GM18517 (cell line): ENCODE results near the gene POLR1A.

ENCODE experiments used
- ATAC-seq: cut with Tn5 transposase; IDR thresholded peaks from one replicate; pipeline ENCODE4 v1.9.1; 2021; ENCODE audit warnings: mild to moderate bottlenecking, moderate library complexity; ENCODE audit not compliant: unreplicated experiment

Gene POLR1A

DNA sequence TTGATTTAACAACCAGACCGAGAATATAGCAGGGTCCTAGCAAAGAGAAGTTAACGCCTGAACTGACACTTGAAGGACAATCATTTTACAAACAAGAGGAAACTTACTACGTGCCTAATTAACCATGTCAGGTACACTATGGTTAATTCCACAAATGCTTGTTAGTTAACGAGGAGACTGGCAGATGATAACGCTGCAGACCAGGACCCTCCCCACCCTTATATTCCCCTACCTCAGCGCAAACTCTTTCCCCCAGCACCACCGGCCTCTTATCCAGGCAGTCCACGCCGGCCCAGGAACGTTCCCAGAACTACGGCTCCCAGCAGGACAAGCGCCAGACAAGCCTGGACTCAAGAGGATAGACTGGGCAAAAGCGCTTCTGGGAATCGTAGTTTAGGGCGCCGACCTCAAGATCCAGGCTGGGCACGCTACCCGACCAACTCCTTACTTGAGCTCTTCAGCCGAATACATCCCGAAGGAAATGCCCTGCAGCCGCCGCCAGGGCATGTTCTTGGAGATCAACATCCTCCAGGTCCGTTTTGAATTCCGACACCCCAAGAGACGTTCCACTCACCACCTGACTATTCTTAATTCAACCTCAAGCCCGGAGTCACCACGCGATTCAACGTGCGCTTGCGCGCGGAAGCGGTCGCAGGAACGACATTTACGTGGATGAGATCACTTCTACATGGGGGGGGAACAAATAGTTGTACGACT is at the start of gene POLR1A:
Gene POLR1A, minus strand, starts transcription at position 635 of the 717 bp plus-strand sequence. Its CDS starts 110 bp downstream, at position 525.
- peak; percentile 68 for ATAC-seq

DNA sequence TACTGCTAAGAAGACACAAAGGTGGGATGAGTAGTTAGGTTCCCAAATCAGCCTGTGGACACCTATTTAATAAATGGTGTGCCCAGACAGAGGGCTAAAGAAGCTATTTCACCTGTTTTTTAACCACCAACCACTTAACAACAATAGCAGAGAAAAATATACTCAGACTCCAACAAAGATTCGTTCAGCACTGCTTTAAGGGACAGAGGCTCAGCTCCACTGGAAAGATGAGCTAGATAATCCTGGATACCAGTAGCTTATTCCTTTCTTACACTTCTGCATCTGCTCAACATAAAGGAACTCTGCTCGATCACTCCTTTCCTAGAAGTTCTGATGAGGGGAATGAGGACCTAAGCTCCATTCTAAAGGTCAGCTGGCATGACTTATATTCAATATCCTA is 44.8 kb upstream of the POLR1A start:
- ATAC-seq = no peak

DNA sequence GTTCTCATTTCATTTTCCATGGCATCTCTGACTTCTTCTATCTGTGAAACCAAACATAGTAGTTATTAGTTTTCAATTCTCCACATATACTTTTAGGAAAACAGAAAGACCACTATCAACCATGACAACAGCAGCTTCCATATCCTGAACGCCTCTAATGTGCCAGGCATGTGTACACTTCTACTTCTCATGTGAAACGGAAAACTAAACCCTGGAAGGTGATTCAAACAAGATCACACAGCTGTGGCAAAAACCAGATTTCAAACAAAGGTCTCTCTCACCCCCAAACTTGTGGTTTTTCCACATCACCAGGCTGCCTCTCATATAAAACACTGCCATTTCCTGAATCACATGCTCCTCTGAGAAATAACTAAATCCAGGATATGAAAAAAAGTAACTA is 42.1 kb upstream of the POLR1A start:
- ATAC-seq = no peak

DNA sequence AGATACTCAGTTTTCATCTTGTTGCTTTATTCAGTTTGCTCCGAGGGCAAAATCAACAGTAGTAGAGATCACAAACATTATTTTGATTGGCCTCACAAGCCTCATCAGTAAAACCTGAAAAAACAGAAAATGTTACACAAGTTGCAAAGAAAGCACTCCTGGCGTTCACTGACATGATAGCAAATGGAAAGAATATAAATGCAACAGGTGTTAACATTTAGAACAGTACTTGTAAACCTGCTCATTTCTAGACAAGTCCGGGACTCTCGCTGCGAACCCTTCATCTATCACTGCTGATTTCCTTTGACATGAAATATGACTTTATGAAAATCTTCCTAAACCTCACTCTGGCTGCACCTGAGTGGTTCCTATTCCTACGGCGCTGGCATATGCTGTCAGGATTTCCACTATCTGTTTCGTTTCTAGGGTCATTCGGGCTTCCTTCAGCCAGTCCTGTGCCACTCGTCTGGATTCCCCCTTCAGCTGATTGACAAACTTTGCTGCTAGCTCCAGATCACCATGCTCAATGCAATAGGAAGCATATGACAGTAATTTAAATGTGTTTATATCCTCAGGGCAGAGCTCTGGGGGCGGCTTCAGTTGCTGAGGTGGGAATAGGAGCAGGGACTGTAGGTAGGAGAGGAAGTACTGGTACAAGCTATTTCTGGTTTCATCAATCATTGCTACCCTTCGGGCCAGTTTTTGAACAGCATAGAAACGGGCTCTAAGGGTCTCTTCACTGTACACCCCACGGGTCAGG is 38.4 kb upstream of the POLR1A start:
- ATAC-seq = no peak

DNA sequence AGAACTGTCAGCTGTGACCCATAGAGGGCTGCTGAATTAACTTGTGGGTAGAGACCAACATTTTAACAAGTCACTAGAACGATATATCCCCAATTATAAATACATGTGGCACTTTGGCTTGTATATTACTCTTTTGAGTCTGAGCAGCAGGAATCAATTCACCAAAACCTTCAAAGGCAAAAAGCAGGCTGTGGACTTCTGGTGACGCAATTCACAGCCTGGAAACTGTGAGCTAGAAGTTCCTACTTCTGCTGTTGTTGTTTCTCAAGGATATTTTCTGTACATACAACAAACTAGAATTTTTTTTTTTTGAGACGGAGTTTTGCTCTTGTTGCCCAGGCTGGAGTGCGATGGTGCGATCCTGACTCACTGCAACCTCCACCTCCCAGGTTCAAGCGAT is 37.6 kb upstream of the POLR1A start:
- no peak for ATAC-seq

DNA sequence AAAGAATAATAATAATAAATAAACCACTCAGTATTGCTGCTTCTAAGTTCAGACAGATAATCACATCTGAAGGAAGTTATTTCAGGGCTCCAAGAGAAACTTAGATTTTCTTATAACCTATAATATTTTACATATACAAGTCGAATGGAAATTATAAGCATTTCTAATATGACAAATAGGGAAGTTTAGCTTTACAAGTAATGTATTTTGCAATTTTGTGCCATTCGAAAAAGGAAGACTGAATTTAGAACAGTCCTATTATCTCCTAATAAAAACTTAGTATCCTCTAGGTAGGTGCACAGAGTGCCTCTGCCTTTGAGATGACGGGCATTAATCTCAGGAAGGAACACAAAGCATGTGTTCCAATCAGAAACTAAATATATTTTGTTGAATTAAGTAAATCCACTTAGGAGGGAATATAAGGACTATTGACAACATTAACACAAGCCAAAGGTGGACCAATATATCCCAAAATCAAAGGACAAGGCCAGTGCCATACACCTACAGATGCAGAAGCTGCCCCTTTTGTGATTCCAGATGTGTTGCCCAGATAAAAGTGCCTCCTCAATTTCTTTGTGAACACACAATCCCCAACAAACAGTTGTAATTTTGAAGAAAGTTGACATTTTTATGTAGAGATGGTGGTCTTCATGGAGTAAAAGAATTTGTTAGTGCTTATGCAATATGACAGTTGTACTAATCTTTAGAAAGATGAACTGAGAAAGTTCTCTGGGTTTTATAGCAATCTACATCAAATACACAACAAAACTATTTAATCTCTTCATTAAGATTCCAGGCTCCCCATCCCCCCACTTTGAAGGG is 37.0 kb upstream of the POLR1A start:
- ATAC-seq = no peak

DNA sequence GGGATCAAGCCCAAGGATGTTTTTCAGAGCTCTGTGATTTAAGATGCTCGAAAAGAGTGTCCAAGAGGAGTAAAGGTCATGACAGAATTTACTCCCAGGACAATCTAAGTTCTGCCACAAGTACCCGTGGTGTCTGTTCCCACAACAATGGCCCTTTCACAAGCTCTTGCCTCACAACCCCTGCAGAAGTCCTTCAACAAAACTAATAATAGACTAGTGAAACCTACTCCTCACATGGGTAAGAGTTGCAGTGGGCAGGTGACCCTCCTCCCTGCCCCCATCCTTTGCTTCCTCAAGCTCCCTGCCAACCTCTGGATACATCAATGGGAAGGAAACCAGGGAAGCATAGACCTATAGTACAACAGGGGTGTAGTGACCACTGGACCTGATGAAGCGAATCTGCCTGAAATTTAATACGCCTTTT is 35.3 kb upstream of the POLR1A start:
- no peak for ATAC-seq

DNA sequence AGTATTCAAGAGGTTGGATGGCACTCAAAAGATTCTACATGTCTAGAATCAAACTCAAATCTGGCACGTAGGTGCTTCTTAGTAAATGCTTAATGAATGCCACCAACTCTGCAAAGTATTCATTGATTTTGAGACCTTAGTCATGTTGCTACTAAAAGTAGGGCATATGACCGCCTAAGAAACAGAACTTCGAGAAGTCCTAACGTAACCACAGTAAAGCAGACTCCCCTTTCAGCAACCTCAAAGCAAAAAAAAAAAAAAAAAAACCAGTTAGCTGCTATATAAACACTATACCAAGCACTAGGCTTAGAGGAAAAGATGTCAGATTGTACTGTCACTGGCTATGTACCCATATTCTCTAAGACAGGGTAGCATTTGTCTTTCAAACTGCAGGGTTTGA is 34.3 kb upstream of the POLR1A start:
- ATAC-seq = no peak

DNA sequence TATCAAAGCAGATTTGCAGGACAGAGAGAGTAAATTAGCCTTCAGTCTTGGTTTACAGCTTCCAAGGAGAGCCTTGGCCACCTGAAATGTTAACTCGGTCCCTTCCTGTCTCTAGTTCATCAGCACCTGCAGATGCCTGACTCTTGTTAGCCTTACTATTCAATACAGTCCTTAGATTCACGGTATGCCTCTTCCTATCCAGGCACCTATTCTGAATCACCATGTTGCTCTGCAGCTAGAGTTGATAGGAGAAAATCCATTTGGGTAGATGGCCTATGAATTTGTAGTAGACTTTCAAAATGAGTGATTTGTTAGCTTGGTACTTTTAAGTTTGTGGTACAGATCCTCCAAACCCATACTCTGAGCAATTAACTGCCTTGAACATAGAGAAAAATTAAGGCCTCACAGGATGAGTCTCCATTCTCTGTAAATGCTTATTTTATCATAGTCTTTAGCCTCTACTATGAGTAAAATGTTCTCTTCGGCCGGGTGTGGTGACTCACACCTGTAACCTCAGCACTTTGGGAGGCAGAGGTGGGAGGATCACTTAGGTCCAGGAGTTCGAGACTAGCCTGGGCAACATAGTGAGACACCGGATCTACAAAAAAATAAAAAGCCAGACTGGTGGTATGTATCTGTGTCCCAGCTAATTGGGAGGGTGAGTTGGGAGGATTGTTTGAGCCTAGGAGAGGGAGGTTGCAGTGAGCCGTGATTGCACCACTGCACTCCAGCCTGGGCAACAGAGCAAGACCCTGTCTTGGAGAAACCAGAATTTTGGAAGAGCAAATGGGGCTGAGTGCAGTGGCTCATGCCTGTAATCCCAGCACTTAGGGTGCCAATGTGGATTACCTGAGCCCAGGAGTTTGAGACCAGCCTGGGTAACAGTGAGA is 33.3 kb upstream of the POLR1A start:
- ATAC-seq = no peak

DNA sequence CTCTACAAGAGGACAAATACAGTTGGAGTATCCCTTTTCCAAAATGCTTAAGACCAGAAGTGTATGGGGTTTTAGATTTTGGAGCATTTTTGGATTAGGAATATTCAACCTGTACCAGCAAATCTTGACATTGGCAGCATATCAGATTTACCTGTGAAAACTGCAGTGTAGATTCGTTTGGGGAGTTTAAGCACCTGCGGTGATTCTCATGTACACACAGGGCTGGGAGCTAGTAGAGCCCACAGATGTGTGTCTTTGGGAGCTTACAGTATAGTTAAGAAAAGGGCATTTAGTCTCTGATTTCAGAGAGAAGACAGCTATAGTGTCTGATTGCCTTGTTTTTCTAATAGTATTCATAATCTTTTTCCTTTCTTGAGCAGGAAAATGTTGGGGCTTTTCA is 30.5 kb upstream of the POLR1A start:
- ATAC-seq = no peak

DNA sequence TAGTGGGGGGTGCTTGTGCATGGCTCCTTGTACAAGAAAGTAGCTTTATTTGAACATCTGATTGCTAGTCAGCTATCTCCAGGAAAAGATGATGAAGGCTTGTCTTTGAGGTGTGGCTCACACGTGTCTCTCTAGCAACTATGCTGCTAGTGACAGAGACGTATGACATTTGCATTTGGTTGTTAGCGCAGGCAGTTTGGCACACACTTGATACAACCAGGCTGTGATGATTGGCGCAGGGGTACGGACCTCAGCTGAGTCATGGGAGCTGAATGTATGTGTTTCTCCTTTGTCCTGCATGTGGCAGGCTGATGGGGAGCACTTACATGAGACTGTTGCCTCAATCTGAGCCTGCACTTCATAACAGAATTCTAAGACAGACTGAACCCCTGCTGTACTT is 30.0 kb upstream of the POLR1A start:
- ATAC-seq = no peak

DNA sequence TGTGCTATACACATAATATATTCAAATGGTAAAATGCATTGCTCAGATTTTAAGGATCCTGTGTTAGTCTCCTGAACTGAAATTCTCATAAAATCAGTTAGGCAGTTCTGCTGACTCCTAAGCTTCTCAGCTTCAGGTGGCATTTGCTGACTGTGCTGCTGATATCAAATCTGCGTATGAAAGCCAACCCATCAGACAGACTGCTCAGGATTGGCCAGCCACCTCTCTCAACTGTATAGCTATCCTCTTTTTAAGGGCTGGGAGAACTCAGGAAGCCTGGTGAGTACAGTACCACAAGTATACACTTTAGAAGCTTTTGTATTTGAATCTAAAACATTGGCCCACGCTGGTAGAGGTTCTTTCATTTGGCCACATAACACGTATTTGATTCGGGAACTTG is 29.0 kb upstream of the POLR1A start:
- ATAC-seq = no peak

DNA sequence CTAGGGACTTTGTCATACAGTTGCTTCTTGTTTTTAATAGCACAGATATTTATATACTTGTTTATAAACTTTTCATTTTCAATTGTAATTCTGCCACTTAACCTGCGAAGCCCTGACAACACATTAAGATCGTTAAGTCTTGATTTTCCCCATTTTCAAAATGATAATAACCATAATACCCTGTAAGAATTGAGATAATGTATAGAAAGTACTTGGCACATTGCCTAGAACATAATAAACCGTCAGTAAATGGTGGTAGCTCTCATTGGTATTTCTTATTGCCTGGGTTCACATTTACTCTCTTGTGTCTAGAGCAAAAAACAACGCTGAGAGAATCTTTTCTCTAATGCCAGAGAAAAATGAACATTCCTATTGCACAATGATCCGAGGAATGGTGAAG is 19.0 kb upstream of the POLR1A start:
- ATAC-seq = no peak

DNA sequence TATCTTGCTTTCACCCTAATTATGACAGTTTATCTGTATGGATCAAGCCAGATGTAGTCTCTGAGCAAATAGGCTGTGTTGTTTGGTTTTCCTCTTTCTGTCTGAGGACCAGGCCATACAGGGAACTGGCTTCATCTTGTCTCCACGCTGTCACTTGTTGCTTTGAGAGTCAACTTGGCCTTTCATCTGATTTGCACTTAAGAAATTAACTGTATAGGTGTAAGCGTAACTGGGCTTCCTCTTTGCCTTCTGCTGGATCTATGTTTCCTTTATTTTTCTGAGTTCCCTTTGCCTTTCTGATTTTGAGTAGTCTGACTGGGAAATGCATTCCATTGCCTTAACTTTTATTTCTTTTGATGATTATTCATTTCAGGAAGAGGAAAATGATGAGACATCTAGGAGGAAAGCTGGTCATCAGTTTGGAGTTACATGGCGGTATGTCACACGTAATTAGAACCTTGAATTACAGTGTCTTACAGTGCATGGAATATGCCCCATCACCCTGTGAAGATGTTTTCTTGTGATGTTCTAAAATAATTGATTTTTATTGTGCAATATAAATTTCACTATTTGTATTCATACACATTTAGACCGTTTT is 17.7 kb upstream of the POLR1A start:
- no peak for ATAC-seq

DNA sequence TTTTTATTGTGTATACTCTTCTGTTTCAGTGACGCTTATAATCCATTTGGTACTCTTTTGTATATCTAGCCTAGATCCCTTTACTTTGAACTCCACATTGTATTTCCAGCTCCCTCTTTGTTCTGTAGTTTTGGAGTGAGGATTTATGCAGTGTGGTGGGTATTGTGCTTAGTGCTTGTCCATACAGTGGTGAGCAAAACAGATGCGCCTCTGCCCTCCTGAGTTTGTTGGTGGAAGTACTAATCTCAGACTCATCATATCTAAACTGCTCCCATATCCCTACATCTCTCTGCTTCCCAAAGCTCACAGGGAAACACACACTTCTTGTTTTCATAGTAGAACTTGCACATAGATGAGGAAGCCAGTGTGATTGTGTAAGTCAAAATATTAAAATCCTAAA is 12.4 kb upstream of the POLR1A start:
- ATAC-seq = no peak

DNA sequence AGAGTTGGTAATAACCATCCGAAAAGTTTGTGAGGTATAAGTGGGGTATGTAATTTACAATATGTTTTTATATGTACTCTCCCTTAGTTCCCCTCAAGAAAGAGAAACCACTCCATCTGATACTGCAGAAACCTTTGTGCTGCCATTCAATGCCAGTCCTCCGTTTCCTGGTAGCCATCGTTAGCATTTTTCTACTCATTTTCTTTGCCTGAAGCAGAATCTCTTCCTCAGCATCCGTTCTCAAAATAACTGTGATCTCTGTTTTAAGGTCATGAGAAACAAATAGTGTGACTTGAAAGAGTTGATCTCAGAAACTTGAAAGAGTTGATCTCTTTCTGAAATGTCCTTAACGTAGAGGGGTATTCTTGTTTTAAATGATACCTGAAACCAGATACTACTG is 1.3 kb upstream of the POLR1A start:
- no peak for ATAC-seq

DNA sequence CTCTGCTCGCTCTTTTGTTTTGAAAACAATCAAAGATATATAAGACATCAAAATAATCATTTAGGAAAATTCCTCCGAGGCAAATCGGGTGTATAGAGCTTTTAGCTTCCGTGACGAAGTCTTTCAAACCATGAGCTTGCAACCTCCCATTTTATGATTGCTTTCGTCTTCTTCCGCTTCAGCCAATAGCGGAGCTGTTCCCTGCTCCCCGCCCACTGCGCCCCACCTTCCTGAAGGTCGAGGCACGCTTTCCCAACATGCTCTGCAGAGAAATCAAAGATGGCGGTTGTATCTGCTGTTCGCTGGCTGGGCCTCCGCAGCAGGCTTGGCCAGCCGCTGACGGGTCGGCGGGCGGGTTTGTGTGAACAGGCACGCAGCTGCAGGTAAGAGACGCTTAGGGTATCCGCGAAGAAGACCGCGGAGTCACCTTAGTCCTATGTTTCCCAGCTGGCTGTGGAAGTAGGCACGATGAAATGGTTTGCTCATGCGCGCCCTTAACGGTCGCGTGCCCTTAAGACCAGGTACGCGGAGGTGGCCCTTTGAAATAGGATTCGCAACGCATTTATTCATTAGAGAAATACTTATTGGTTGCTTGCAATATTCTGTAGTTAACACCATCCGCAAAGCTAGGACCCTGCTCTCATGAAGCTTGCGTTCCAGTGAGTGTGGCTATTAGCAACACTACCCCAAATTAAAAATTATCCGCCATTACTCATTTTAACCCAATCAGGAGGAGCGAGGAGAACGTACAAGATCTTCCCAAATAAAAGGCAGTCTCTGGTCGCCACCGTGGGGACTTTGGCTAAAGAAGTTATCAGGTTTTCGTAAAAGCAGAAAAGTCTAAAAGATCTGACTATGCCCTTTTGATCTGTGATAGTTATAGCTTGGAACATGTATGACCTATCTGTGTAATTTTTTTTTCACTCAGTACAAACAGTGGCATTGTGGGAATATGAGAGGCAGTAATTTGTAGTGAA is 571 bp upstream of the POLR1A start, which contains the start of gene PTCD3:
Gene PTCD3, plus strand, starts transcription at position 267 of the 977 bp plus-strand sequence. Its CDS starts 13 bp downstream, at position 280.
- ATAC-seq = peak; percentile 85

DNA sequence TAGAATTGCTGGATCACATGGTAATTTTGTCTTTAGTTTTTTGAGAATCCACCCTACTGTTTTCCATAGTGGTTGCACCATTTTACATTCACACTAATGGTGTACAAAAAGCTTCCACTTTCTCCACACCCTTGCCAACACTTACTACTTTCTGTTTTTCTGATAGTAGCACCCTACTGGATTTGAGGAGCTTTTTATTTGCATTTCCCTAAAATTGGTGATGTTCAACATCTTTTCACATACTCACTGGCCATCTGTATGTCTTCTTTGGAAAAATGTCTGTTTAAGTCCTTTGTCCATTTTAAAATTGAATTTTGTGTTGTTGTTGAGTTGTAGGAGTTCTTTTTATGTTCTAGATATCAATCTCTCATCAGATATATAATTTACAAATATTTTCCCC is 3.5 kb downstream of the POLR1A start:
- no peak for ATAC-seq

DNA sequence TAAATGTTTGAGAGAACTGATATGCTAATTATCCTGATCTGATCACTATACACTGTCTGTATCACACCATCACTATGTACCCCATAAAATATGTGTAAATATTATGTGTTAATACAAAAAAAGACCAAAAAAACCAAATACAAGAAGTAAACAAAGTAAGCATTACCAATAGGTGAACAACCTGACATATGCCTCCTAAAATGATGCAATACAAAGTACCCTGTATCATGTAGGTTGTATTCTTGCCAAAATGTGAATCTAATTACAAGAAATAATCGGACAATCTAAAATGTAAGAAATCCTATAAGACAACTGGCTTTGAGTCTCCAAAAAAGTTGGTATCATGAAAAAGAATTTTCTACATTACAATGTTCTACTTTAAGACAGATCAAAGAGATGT is 7.8 kb downstream of the POLR1A start:
- ATAC-seq = no peak
